CD4-positive, CD25-positive, alpha-beta regulatory T cell (primary cell): ENCODE results near the gene GATA5. TPM values are rescaled to one million over a fixed set of nuclear protein-coding genes. Genes with fewer than 3 reads are reported as not detected.
A peak's percentile ranks its signal among the peaks of the same experiment; 100 is the strongest.

Experiments
- ATAC-seq, 2 donors: fragments of 150-1000 bp; cut with Tn5 transposase; one replicate each; pipeline ENCODE4 v1.10.0; 2021; ENCODE audit warnings: low read depth in 2 of 2, moderate number of reproducible peaks in 2 of 2, moderate library complexity in 1 of 2
- DNase-seq, 3 donors: peaks; one replicate each; pipeline versions ENCODE4 v3.0.0 to v3.0.0-alpha.2; 2012 to 2022; ENCODE audit warnings: mixed read lengths in 1 of 3
- H3K27ac ChIP-seq: one replicate; pipeline ENCODE4 v1.7.0; 2013; ENCODE audit warnings: mild to moderate bottlenecking, low read length; ENCODE audit not compliant: insufficient read depth, poor library complexity, severe bottlenecking
- H3K27me3 ChIP-seq: one replicate; pipeline ENCODE4 v1.7.0; 2013; ENCODE audit warnings: low read length; ENCODE audit not compliant: control insufficient read depth, insufficient read depth
- H3K36me3 ChIP-seq: one replicate; pipeline ENCODE4 v1.7.0; 2013; ENCODE audit warnings: mild to moderate bottlenecking, low read length, moderate library complexity; ENCODE audit not compliant: control insufficient read depth, insufficient read depth
- H3K4me1 ChIP-seq: 2 replicates; pipeline ENCODE4 v1.7.0; 2013; ENCODE audit warnings: mild to moderate bottlenecking, low read length; ENCODE audit not compliant: insufficient read depth, control insufficient read depth, poor library complexity, severe bottlenecking
- H3K4me3 ChIP-seq: one replicate; pipeline ENCODE4 v1.7.0; 2013; ENCODE audit warnings: low read depth, mild to moderate bottlenecking, low read length, moderate library complexity
- H3K9me3 ChIP-seq, 2 experiments: 1 replicate in 1 of 2; 2 replicates in 1 of 2; pipeline ENCODE4 v1.7.0; 2013; ENCODE audit warnings: low read length in 2 of 2, mild to moderate bottlenecking in 1 of 2, moderate library complexity in 1 of 2; ENCODE audit not compliant: control insufficient read depth in 2 of 2
- H3K27ac Mint-ChIP-seq, 3 donors: one replicate each; pipeline ENCODE4 v1.8.0; 2020 to 2022; ENCODE audit warnings: mild to moderate bottlenecking in 3 of 3, mixed read lengths in 3 of 3, moderate library complexity in 2 of 3
- H3K27me3 Mint-ChIP-seq: one replicate; pipeline ENCODE4 v1.8.0; 2022; ENCODE audit warnings: mild to moderate bottlenecking, mixed read lengths
- H3K36me3 Mint-ChIP-seq: one replicate; pipeline ENCODE4 v1.8.0; 2020; ENCODE audit warnings: mixed read lengths
- H3K4me1 Mint-ChIP-seq, 4 donors: one replicate each; pipeline ENCODE4 v1.8.0; 2020 to 2022; ENCODE audit warnings: mixed read lengths in 4 of 4, mild to moderate bottlenecking in 1 of 4
- H3K4me3 Mint-ChIP-seq, 4 donors: one replicate each; pipeline ENCODE4 v1.8.0; 2020 to 2022; ENCODE audit warnings: mild to moderate bottlenecking in 4 of 4, mixed read lengths in 4 of 4, moderate library complexity in 3 of 4
- H3K9me3 Mint-ChIP-seq, 7 donors: one replicate each; pipeline ENCODE4 v1.8.0; 2020 to 2022; ENCODE audit warnings: mixed read lengths in 7 of 7, mild to moderate bottlenecking in 3 of 7, moderate library complexity in 2 of 7
- polyA plus RNA-seq, 4 donors: library from polyadenylated mRNA; unstranded; fragments of 300-500 nt; fragmentation: Illumina TruSeq; gene quantifications; one replicate each; pipeline ENCODE4 v1.2.3, GENCODE V29; 2021
- total RNA-seq: library from RNA; stranded (reverse); gene quantifications from one replicate; pipeline ENCODE4 v1.2.3, GENCODE V29; 2022

GATA5 gene
- total and polyA plus RNA-seq, 5 donors from 2014 or later, result not detected

DNA sequence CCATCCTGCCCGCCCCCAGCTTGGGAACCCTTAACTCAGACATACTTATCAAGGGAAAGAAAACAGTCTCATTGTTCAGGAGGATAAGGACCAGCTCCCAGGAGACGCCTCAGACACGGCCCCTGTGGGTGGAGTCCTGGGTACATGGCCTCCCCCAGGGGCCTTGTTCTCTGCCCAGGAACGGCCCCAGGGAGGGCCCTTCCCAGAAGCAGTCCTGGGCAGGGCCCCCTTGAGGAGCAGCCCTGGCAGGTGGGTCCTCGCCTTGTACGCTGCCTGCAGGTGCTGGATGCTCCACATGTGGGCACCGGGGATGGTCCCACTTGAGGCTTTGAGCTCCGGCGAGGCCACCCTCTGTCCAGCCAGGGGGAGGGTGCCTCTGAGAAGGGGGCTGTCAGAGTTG is 4.5 kb upstream of the GATA5 start:
- Histone ChIP-seq H3K27ac (no peak overlapping the region), H3K4me3 (no peak overlapping the region), H3K27me3 (peaks cover 5% of the 10 kb centered on the region), H3K36me3 (no peaks in the 10 kb centered on the region), H3K9me3 (no peaks in the 10 kb centered on the region), H3K4me1 (peaks cover 4% of the 10 kb centered on the region)
- Mint-ChIP-seq H3K4me1 (peaks cover 0 to 25% (median 4%) of the 10 kb centered on the region in 4 donors), H3K27ac (no peak overlapping the region), H3K4me3 (no peak overlapping the region), H3K9me3 (peaks cover 0 to 1% (median 0%) of the 10 kb centered on the region in 7 donors), H3K36me3 (no peaks in the 10 kb centered on the region), H3K27me3 (peaks cover 56% of the 10 kb centered on the region)
- DNase-seq, result no peak
- no peak for ATAC-seq

- peaks cover 5% of the 10 kb centered on the region for H3K27me3 ChIP-seq
- no peaks in the 10 kb centered on the region for H3K36me3 ChIP-seq
- H3K4me3 ChIP-seq, result no peak overlapping the region
- peaks cover 57% of the 10 kb centered on the region for H3K27me3 Mint-ChIP-seq
- H3K27ac ChIP-seq, result no peak overlapping the region
- H3K27ac Mint-ChIP-seq, result no peak overlapping the region
- no peaks in the 10 kb centered on the region for H3K9me3 ChIP-seq
- no peak overlapping the region for H3K4me3 Mint-ChIP-seq
- no peak for ATAC-seq
- H3K36me3 Mint-ChIP-seq, result no peaks in the 10 kb centered on the region
- peaks cover 4% of the 10 kb centered on the region for H3K4me1 ChIP-seq
- H3K9me3 Mint-ChIP-seq, result peaks cover 0 to 1% (median 0%) of the 10 kb centered on the region in 7 donors
- DNase-seq, result no peak
- peaks cover 0 to 25% (median 4%) of the 10 kb centered on the region in 4 donors for H3K4me1 Mint-ChIP-seq
Observed at GRCh38 chr20:62479656-62480055, 3.9 kb upstream of the GATA5 start.

DNA sequence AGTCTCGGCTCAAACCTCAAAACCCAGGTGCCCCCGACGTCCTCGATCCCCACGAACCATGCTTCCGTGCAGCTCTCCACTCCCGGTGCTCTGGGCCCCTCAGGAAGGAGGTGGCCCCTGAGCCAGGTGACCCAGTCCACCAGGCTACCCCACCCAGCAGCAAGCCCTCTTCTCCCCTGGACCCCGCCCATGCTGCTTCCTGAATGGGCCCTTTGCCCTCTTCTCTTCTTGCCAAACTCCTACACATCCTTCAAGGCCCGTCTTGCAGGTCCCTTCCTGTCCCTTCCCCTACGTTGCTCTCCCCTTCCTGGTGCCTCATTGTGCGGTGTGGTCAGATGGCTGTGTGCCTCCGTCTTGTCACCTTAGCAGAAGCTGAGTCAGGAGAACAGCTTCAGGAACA is 3.4 kb upstream of the GATA5 start:
- no peak for ATAC-seq
- Mint-ChIP-seq H3K27ac (no peak overlapping the region), H3K4me3 (no peak overlapping the region), H3K36me3 (no peaks in the 10 kb centered on the region), H3K9me3 (peaks cover 0 to 1% (median 0%) of the 10 kb centered on the region in 7 donors), H3K27me3 (peaks cover 60% of the 10 kb centered on the region), H3K4me1 (peaks cover 0 to 25% (median 4%) of the 10 kb centered on the region in 4 donors)
- no peaks in the 10 kb centered on the region for H3K9me3 ChIP-seq
- no peak overlapping the region for H3K4me3 ChIP-seq
- no peak overlapping the region for H3K27ac ChIP-seq
- DNase-seq, result no peak
- peaks cover 5% of the 10 kb centered on the region for H3K27me3 ChIP-seq
- peaks cover 4% of the 10 kb centered on the region for H3K4me1 ChIP-seq
- H3K36me3 ChIP-seq, result no peaks in the 10 kb centered on the region

- H3K36me3 ChIP-seq, result no peaks in the 10 kb centered on the region
- no peak for ATAC-seq
- H3K4me3 Mint-ChIP-seq, result peak overlapping the region in 1 of 4 donors; percentile 43
- H3K27ac Mint-ChIP-seq, result no peak overlapping the region
- no peak overlapping the region for H3K27ac ChIP-seq
- H3K4me3 ChIP-seq, result no peak overlapping the region
- peaks cover 0 to 1% (median 0%) of the 10 kb centered on the region in 7 donors for H3K9me3 Mint-ChIP-seq
- no peaks in the 10 kb centered on the region for H3K27me3 ChIP-seq
- peaks cover 0 to 19% (median 3%) of the 10 kb centered on the region in 4 donors for H3K4me1 Mint-ChIP-seq
- DNase-seq, result no peak
- no peaks in the 10 kb centered on the region for H3K36me3 Mint-ChIP-seq
- H3K4me1 ChIP-seq, result peaks cover 4% of the 10 kb centered on the region
- H3K9me3 ChIP-seq, result no peaks in the 10 kb centered on the region
- H3K27me3 Mint-ChIP-seq, result peaks cover 58% of the 10 kb centered on the region
Observed at GRCh38 chr20:62477669-62478455, 2.1 kb upstream of the GATA5 start.

- no peaks in the 10 kb centered on the region for H3K9me3 ChIP-seq
- no peak for ATAC-seq
- H3K4me1 ChIP-seq, result no peaks in the 10 kb centered on the region
- H3K27me3 ChIP-seq, result no peaks in the 10 kb centered on the region
- H3K27ac Mint-ChIP-seq, result no peak overlapping the region
- H3K27ac ChIP-seq, result no peak overlapping the region
- no peaks in the 10 kb centered on the region for H3K36me3 Mint-ChIP-seq
- peaks cover 0 to 1% (median 0%) of the 10 kb centered on the region in 7 donors for H3K9me3 Mint-ChIP-seq
- no peaks in the 10 kb centered on the region for H3K36me3 ChIP-seq
- peak overlapping the region in 2 of 4 donors; percentile 39 to 48 for H3K4me3 Mint-ChIP-seq
- no peak for DNase-seq
- peaks cover 0 to 14% (median 3%) of the 10 kb centered on the region in 4 donors for H3K4me1 Mint-ChIP-seq
- peaks cover 50% of the 10 kb centered on the region for H3K27me3 Mint-ChIP-seq
- no peak overlapping the region for H3K4me3 ChIP-seq
Observed at GRCh38 chr20:62476056-62476838, 452 bp upstream of the GATA5 start.

GRCh38 chr20:62475027-62475771 is 596 bp downstream of the GATA5 start:
- Mint-ChIP-seq H3K36me3 (no peaks in the 10 kb centered on the region), H3K27me3 (peaks cover 43% of the 10 kb centered on the region), H3K27ac (no peak overlapping the region), H3K4me3 (no peak overlapping the region), H3K4me1 (peaks cover 0 to 14% (median 3%) of the 10 kb centered on the region in 4 donors), H3K9me3 (peaks cover 0 to 3% (median 0%) of the 10 kb centered on the region in 7 donors)
- H3K4me1 ChIP-seq, result no peaks in the 10 kb centered on the region
- H3K9me3 ChIP-seq, result no peaks in the 10 kb centered on the region
- no peak overlapping the region for H3K4me3 ChIP-seq
- no peaks in the 10 kb centered on the region for H3K36me3 ChIP-seq
- no peak overlapping the region for H3K27ac ChIP-seq
- no peak for DNase-seq
- H3K27me3 ChIP-seq, result no peaks in the 10 kb centered on the region
- no peak for ATAC-seq

GRCh38 chr20:62474604-62475026 is 1.2 kb downstream of the GATA5 start:
- Mint-ChIP-seq H3K27me3 (peaks cover 45% of the 10 kb centered on the region), H3K4me3 (no peak overlapping the region), H3K4me1 (peaks cover 0 to 14% (median 3%) of the 10 kb centered on the region in 4 donors), H3K36me3 (no peaks in the 10 kb centered on the region), H3K9me3 (peaks cover 0 to 3% (median 0%) of the 10 kb centered on the region in 7 donors), H3K27ac (no peak overlapping the region)
- Histone ChIP-seq H3K4me1 (no peaks in the 10 kb centered on the region), H3K27ac (no peak overlapping the region), H3K27me3 (no peaks in the 10 kb centered on the region), H3K4me3 (no peak overlapping the region), H3K9me3 (no peaks in the 10 kb centered on the region), H3K36me3 (no peaks in the 10 kb centered on the region)
- ATAC-seq (no peak), DNase-seq (no peak)
